Trophoblast cell (in vitro differentiated cells and primary cell): ENCODE data around the gene GLA.
A peak's percentile ranks its signal among the peaks of the same experiment; 100 is the strongest.

ENCODE experiments used
- DNase-seq, 2 donors: peaks; one replicate each; pipeline ENCODE4 v3.0.0-alpha.2; 2016
- H2AFZ ChIP-seq: 2 replicates; pipeline ENCODE4 v1.6.1; 2013; ENCODE audit warnings: low read length, moderate library complexity, mild to moderate bottlenecking; ENCODE audit not compliant: insufficient read depth, poor library complexity
- H2AK5ac ChIP-seq: 2 replicates; pipeline ENCODE4 v1.6.1; 2013; ENCODE audit warnings: mild to moderate bottlenecking, low read length
- H2BK120ac ChIP-seq: 2 replicates; pipeline ENCODE4 v1.6.1; 2013; ENCODE audit warnings: low read length, mild to moderate bottlenecking, moderate library complexity; ENCODE audit not compliant: insufficient read depth, poor library complexity
- H2BK12ac ChIP-seq: 2 replicates; pipeline ENCODE4 v1.6.1; 2013; ENCODE audit warnings: mild to moderate bottlenecking, low read length, moderate library complexity
- H2BK5ac ChIP-seq: 2 replicates; pipeline ENCODE4 v1.6.1; 2013; ENCODE audit warnings: low read length, low read depth, moderate library complexity, mild to moderate bottlenecking; ENCODE audit not compliant: poor library complexity
- H3K14ac ChIP-seq: 2 replicates; pipeline ENCODE4 v1.6.1; 2013; ENCODE audit warnings: mild to moderate bottlenecking, low read length
- H3K18ac ChIP-seq: 2 replicates; pipeline ENCODE4 v1.6.1; 2013; ENCODE audit warnings: mild to moderate bottlenecking, low read length
- H3K23ac ChIP-seq: 2 replicates; pipeline ENCODE4 v1.6.1; 2013; ENCODE audit warnings: low read length
- H3K27ac ChIP-seq: 2 replicates; pipeline ENCODE4 v1.5.1; 2013; ENCODE audit warnings: low read depth, mild to moderate bottlenecking, inconsistent platforms, low read length, moderate library complexity
- H3K27me3 ChIP-seq: 2 replicates; pipeline ENCODE4 v1.6.1; 2013; ENCODE audit warnings: inconsistent platforms, mild to moderate bottlenecking, low read length, moderate library complexity; ENCODE audit not compliant: insufficient read depth
- H3K36me3 ChIP-seq, 2 experiments: 1 replicate in 1 of 2; 2 replicates in 1 of 2; pipeline ENCODE4 v1.6.1; 2013; ENCODE audit warnings: low read length in 2 of 2, mild to moderate bottlenecking in 2 of 2, moderate library complexity in 1 of 2; ENCODE audit not compliant: insufficient read depth in 2 of 2, control insufficient read depth in 1 of 2
- H3K4ac ChIP-seq: 2 replicates; pipeline ENCODE4 v1.6.1; 2013; ENCODE audit warnings: low read depth, mild to moderate bottlenecking, low read length, moderate library complexity
- H3K4me1 ChIP-seq, 2 experiments: 1 replicate in 1 of 2; 2 replicates in 1 of 2; pipeline ENCODE4 v1.6.1; 2013; ENCODE audit warnings: low read length in 2 of 2, mild to moderate bottlenecking in 2 of 2, moderate library complexity in 1 of 2; ENCODE audit not compliant: insufficient read depth in 2 of 2, control insufficient read depth in 1 of 2
- H3K4me2 ChIP-seq: 2 replicates; pipeline ENCODE4 v1.6.1; 2013; ENCODE audit warnings: inconsistent platforms, mild to moderate bottlenecking, low read length, moderate library complexity
- H3K4me3 ChIP-seq: 2 replicates; pipeline ENCODE4 v1.5.1; 2013; ENCODE audit warnings: mild to moderate bottlenecking, low read depth, low read length, inconsistent platforms
- H3K79me1 ChIP-seq: one replicate; pipeline ENCODE4 v1.6.1; 2013; ENCODE audit warnings: low read length
- H3K79me2 ChIP-seq: 2 replicates; pipeline ENCODE4 v1.6.1; 2013; ENCODE audit warnings: low read length, mild to moderate bottlenecking; ENCODE audit not compliant: control insufficient read depth, insufficient read depth, poor library complexity
- H3K9ac ChIP-seq: 2 replicates; pipeline ENCODE4 v1.6.1; 2013; ENCODE audit warnings: mild to moderate bottlenecking, low read length
- H3K9me3 ChIP-seq: 2 replicates; pipeline ENCODE4 v1.6.1; 2013; ENCODE audit warnings: low read depth, mild to moderate bottlenecking, control low read depth, inconsistent platforms, low read length; ENCODE audit not compliant: insufficient read depth
- H4K12ac ChIP-seq: 2 replicates; pipeline ENCODE4 v1.6.1; 2013; ENCODE audit warnings: low read depth, mild to moderate bottlenecking, low read length, moderate library complexity
- H4K8ac ChIP-seq: 2 replicates; pipeline ENCODE4 v1.6.1; 2013; ENCODE audit warnings: low read depth, mild to moderate bottlenecking, low read length, moderate library complexity
- H4K91ac ChIP-seq: one replicate; pipeline ENCODE4 v1.6.1; 2013; ENCODE audit warnings: low read depth, mild to moderate bottlenecking, low read length, moderate library complexity
- WGBS: extraction: QIAGEN DNeasy Blood & Tissue Kit; methylation state at CpG from one replicate; pipeline ENCODE4 v1.1.7; 2013; ENCODE audit warnings: missing lambda C conversion rate; ENCODE audit not compliant: insufficient read length, insufficient coverage; ENCODE audit errors: extremely low coverage; 5-methylcytosine and 5-hydroxymethylcytosine counted together

Gene GLA

GRCh38 chrX:101449279-101449678, 41.6 kb upstream of the GLA start:
- Histone ChIP-seq H4K12ac (no peak overlapping the region), H3K79me1 (no peaks in the 10 kb centered on the region), H3K4me2 (no peak overlapping the region), H3K18ac (no peak overlapping the region), H3K23ac (no peak overlapping the region), H2BK12ac (no peak overlapping the region), H4K91ac (no peak overlapping the region), H2AFZ (no peak overlapping the region), H3K27ac (no peak overlapping the region), H2AK5ac (no peak overlapping the region), H3K36me3 (no peaks in the 10 kb centered on the region), H3K9me3 (no peaks in the 10 kb centered on the region), H3K79me2 (no peaks in the 10 kb centered on the region), H2BK5ac (no peak overlapping the region), H4K8ac (no peak overlapping the region), H3K4me1 (peaks cover 0 to 5% of the 10 kb centered on the region in 2 experiments), H3K4me3 (no peak overlapping the region), H2BK120ac (no peak overlapping the region), H3K14ac (no peak overlapping the region), H3K4ac (no peak overlapping the region), H3K27me3 (no peaks in the 10 kb centered on the region), H3K9ac (no peak overlapping the region)
- no peak for DNase-seq
- no CpG with 5 or more reads among the region's 1 CpG for WGBS

DNA sequence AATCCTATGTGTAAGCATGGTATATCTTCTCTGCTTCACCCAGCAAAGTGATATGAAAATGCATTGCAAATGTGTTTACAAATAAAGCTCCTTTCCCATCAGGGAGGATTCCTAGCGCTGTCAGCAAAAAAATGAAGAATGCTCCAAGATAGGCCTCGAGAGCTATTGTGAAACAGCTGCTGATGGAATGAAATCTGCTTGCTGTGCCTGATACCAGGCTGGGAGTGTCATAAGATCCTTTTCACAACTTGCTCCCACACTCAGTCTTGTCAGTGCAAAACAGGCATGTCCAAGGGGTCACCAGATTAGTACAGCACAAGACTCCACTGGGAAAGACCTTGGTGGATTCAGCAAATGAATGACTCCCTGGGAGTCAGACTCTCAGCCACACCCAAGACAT, 34.4 kb upstream of the GLA start:
- Histone ChIP-seq H2AFZ (no peak overlapping the region), H3K79me2 (no peaks in the 10 kb centered on the region), H3K4me3 (no peak overlapping the region), H4K12ac (no peak overlapping the region), H3K36me3 (peaks cover 9 to 17% of the 10 kb centered on the region in 2 experiments), H4K91ac (no peak overlapping the region), H2BK12ac (no peak overlapping the region), H3K27me3 (no peaks in the 10 kb centered on the region), H3K27ac (no peak overlapping the region), H3K14ac (no peak overlapping the region), H3K4me1 (no peaks in the 10 kb centered on the region), H3K4ac (no peak overlapping the region), H3K4me2 (no peak overlapping the region), H2BK120ac (no peak overlapping the region), H4K8ac (no peak overlapping the region), H3K9me3 (no peaks in the 10 kb centered on the region), H3K79me1 (no peaks in the 10 kb centered on the region), H2AK5ac (no peak overlapping the region), H2BK5ac (no peak overlapping the region), H3K23ac (no peak overlapping the region), H3K18ac (no peak overlapping the region), H3K9ac (no peak overlapping the region)
- no CpG with 5 or more reads among the region's 2 CpGs for WGBS
- peak; percentile 7 to 54 for DNase-seq

GRCh38 chrX:101430457-101431078, 22.8 kb upstream of the GLA start:
- H3K27me3 ChIP-seq: no peaks in the 10 kb centered on the region
- no CpG with 5 or more reads among the region's 2 CpGs for WGBS
- no peaks in the 10 kb centered on the region for H3K36me3 ChIP-seq
- no peak overlapping the region for H3K23ac ChIP-seq
- no peak overlapping the region for H4K8ac ChIP-seq
- no peaks in the 10 kb centered on the region for H3K4me1 ChIP-seq
- H3K27ac ChIP-seq: no peak overlapping the region
- H3K9me3 ChIP-seq: no peaks in the 10 kb centered on the region
- no peak overlapping the region for H2BK12ac ChIP-seq
- H4K91ac ChIP-seq: no peak overlapping the region
- no peak overlapping the region for H3K9ac ChIP-seq
- H3K79me2 ChIP-seq: no peaks in the 10 kb centered on the region
- no peak overlapping the region for H2BK5ac ChIP-seq
- no peak overlapping the region for H3K4me3 ChIP-seq
- H3K18ac ChIP-seq: no peak overlapping the region
- no peak for DNase-seq
- no peak overlapping the region for H3K14ac ChIP-seq
- no peak overlapping the region for H2BK120ac ChIP-seq
- no peak overlapping the region for H4K12ac ChIP-seq
- no peak overlapping the region for H2AFZ ChIP-seq
- no peak overlapping the region for H3K4ac ChIP-seq
- no peak overlapping the region for H3K4me2 ChIP-seq
- H2AK5ac ChIP-seq: no peak overlapping the region
- no peaks in the 10 kb centered on the region for H3K79me1 ChIP-seq

- H3K9me3 ChIP-seq: no peaks in the 10 kb centered on the region
- no peak overlapping the region for H2BK120ac ChIP-seq
- DNase-seq: peak in 1 of 2 donors; percentile 20
- no peak overlapping the region for H2BK5ac ChIP-seq
- no peak overlapping the region for H3K4ac ChIP-seq
- no peaks in the 10 kb centered on the region for H3K79me2 ChIP-seq
- H2AK5ac ChIP-seq: no peak overlapping the region
- H3K9ac ChIP-seq: no peak overlapping the region
- no peaks in the 10 kb centered on the region for H3K79me1 ChIP-seq
- H3K27me3 ChIP-seq: no peaks in the 10 kb centered on the region
- no peak overlapping the region for H3K4me3 ChIP-seq
- no peak overlapping the region for H3K23ac ChIP-seq
- H4K91ac ChIP-seq: no peak overlapping the region
- no CpG with 5 or more reads among the region's 1 CpG for WGBS
- no peak overlapping the region for H4K8ac ChIP-seq
- H3K4me2 ChIP-seq: no peak overlapping the region
- H3K27ac ChIP-seq: no peak overlapping the region
- no peaks in the 10 kb centered on the region for H3K4me1 ChIP-seq
- no peak overlapping the region for H3K18ac ChIP-seq
- no peak overlapping the region for H3K14ac ChIP-seq
- no peak overlapping the region for H2BK12ac ChIP-seq
- H3K36me3 ChIP-seq: no peaks in the 10 kb centered on the region
- no peak overlapping the region for H2AFZ ChIP-seq
- no peak overlapping the region for H4K12ac ChIP-seq
Measured at GRCh38 chrX:101429934-101430333, 22.2 kb upstream of the GLA start.
